Stomach (tissue), 9 donors: ENCODE data around the gene TRPV3. TPM values are rescaled to one million over a fixed set of nuclear protein-coding genes. Genes with fewer than 3 reads are reported as not detected.

Experiments used
- DNase-seq, 2 donors: peaks; one replicate each; pipeline versions ENCODE4 v3.0.0 to v3.0.0-alpha.2; 2013 to 2019
- H3K27ac ChIP-seq, 5 donors: fragments of 200-600 bp in 4 of 5; sonication (generic) in 4 of 5; one replicate each; pipeline ENCODE4 v1.5.1; 2013 to 2019; ENCODE audit warnings: mild to moderate bottlenecking in 1 of 5, moderate library complexity in 1 of 5
- H3K27me3 ChIP-seq, 3 donors: fragments of 200-600 bp; sonication (generic); one replicate each; pipeline ENCODE4 v1.5.1; 2017 to 2019; ENCODE audit warnings: mixed run types in 1 of 3
- H3K36me3 ChIP-seq, 4 donors: fragments of 200-600 bp; sonication (generic); 1 replicate in 3 of 4; 2 replicates in 1 of 4; pipeline ENCODE4 v1.5.1; 2016 to 2019
- H3K4me1 ChIP-seq, 4 donors: fragments of 200-600 bp; sonication (generic); one replicate each; pipeline ENCODE4 v1.5.1; 2016 to 2019
- H3K4me3 ChIP-seq, 4 donors: fragments of 200-600 bp; sonication (generic) in 3 of 4; one replicate each; pipeline ENCODE4 v1.5.1; 2016 to 2019; ENCODE audit warnings: mild to moderate bottlenecking in 1 of 4
- H3K9me3 ChIP-seq, 4 donors: fragments of 200-600 bp; sonication (generic); one replicate each; pipeline ENCODE4 v1.5.1; 2016 to 2019
- CTCF ChIP-seq, 7 experiments: fragments of 450-650 bp in 4 of 7; fragments of 200-600 bp in 3 of 7; sonication (generic) in 3 of 7; IDR thresholded peaks; one replicate each; pipeline ENCODE4 v1.5.1; 2016 to 2019; ENCODE audit warnings: antibody characterized with exemption in 7 of 7, control low read depth in 2 of 7, mild to moderate bottlenecking in 1 of 7
- EP300 ChIP-seq: sonication (generic); formaldehyde crosslinking; IDR thresholded peaks from one replicate; pipeline ENCODE4 v1.6.1; 2017; ENCODE audit warnings: antibody characterized with exemption
- POLR2A ChIP-seq, 4 donors: fragments of 450-650 bp; IDR thresholded peaks; one replicate each; pipeline ENCODE4 v1.6.1; 2016; ENCODE audit warnings: antibody characterized with exemption in 4 of 4, control low read depth in 2 of 4, mild to moderate bottlenecking in 1 of 4, moderate library complexity in 1 of 4
- POLR2AphosphoS5 ChIP-seq, 3 donors: sonication (generic); formaldehyde crosslinking; IDR thresholded peaks; one replicate each; pipeline ENCODE4 v1.6.1; 2016; ENCODE audit warnings: antibody characterized with exemption in 3 of 3
- WGBS, 5 donors: extraction: QIAGEN DNeasy Blood & Tissue Kit in 3 of 5; methylation state at CpG; one replicate each; pipeline versions ENCODE4 v1.1.5 to v1.1.7; 2013 to 2018; 5-methylcytosine and 5-hydroxymethylcytosine counted together
- intact Hi-C: fragments of 100-400 bp; cut with DNase I; formaldehyde crosslinking; loops from one replicate; pipeline ENCODE4 v1.15.1; 2023; ENCODE audit warnings: low total_unique reads
- polyA plus RNA-seq, 3 donors: library from polyadenylated mRNA; stranded (reverse); fragments of 200-250 nt; gene quantifications; one replicate each; pipeline ENCODE4 v1.2.3, GENCODE V29; 2013
- total RNA-seq, 5 donors: library from RNA; depleted of rRNA; stranded (reverse); fragments of >200 nt; gene quantifications; one replicate each; pipeline versions ENCODE4 v1.1.0 to v1.2.3, GENCODE V29; 2014 to 2016
- donor health status: healthy with polysubstance abuse.
- donor health status: Bipolar disorder and iron deficiency.
- donor health status: healthy.

The TRPV3 gene
- total and polyA plus RNA-seq, 8 donors, result under 0.01 to 6.7 (median 0.33) TPM; not detected in 1

GRCh38 chr17:3503285-3503684, 54.3 kb downstream of the TRPV3 start:
- TF ChIP-seq POLR2AphosphoS5 (IDR thresholded peaks at IDR 0.05) (no peak), CTCF (IDR thresholded peaks at IDR 0.05) (no peak), EP300 (no peak), POLR2A (IDR thresholded peaks at IDR 0.05) (no peak)
- Histone ChIP-seq H3K27ac (no peak overlapping the region), H3K9me3 (peaks cover 0 to 4% (median 0%) of the 10 kb centered on the region in 4 donors), H3K4me1 (no peaks in the 10 kb centered on the region), H3K36me3 (no peaks in the 10 kb centered on the region), H3K4me3 (no peak overlapping the region), H3K27me3 (no peaks in the 10 kb centered on the region)
- WGBS, 5 donors, result 56 to 77% (median 68%) methylated on average over 1 of the region's 1 CpG
- intact Hi-C loops, result no loop called here
- DNase-seq, result no peak

- DNase-seq, result no peak
- H3K27me3 ChIP-seq, result no peaks in the 10 kb centered on the region
- WGBS, 5 donors, result 66 to 85% (median 74%) methylated on average over 4 to 5 of the region's 5 CpGs
- TF ChIP-seq POLR2A (IDR thresholded peaks at IDR 0.05) (no peak), POLR2AphosphoS5 (IDR thresholded peaks at IDR 0.05) (no peak), EP300 (no peak), CTCF (IDR thresholded peaks at IDR 0.05) (no peak)
- H3K4me3 ChIP-seq, result no peak overlapping the region
- H3K27ac ChIP-seq, result no peak overlapping the region
- no peaks in the 10 kb centered on the region for H3K4me1 ChIP-seq
- H3K36me3 ChIP-seq, result no peaks in the 10 kb centered on the region
- intact Hi-C loops, result no loop called here
- peaks cover 0 to 4% (median 0%) of the 10 kb centered on the region in 4 donors for H3K9me3 ChIP-seq
Observed at GRCh38 chr17:3502466-3502865, 55.1 kb downstream of the TRPV3 start.

GRCh38 chr17:3501344-3501743, 56.3 kb downstream of the TRPV3 start:
- Histone ChIP-seq H3K9me3 (peaks cover 0 to 4% (median 0%) of the 10 kb centered on the region in 4 donors), H3K4me1 (no peaks in the 10 kb centered on the region), H3K27me3 (no peaks in the 10 kb centered on the region), H3K36me3 (no peaks in the 10 kb centered on the region), H3K27ac (no peak overlapping the region), H3K4me3 (no peak overlapping the region)
- intact Hi-C loops, result no loop called here
- TF ChIP-seq POLR2A (IDR thresholded peaks at IDR 0.05) (no peak), CTCF (IDR thresholded peaks at IDR 0.05) (no peak), EP300 (no peak), POLR2AphosphoS5 (IDR thresholded peaks at IDR 0.05) (no peak)
- no peak for DNase-seq
- WGBS, 5 donors, result 62 to 71% (median 68%) methylated on average over 5 of the region's 5 CpGs

- Histone ChIP-seq H3K36me3 (no peaks in the 10 kb centered on the region), H3K27me3 (no peaks in the 10 kb centered on the region), H3K27ac (no peak overlapping the region), H3K4me1 (no peaks in the 10 kb centered on the region), H3K4me3 (no peak overlapping the region), H3K9me3 (peaks cover 0 to 4% (median 0%) of the 10 kb centered on the region in 4 donors)
- intact Hi-C loops, result no loop called here
- WGBS, 5 donors, result 76 to 87% (median 83%) methylated on average over 7 of the region's 7 CpGs
- no peak for TF ChIP-seq CTCF (IDR thresholded peaks at IDR 0.05)
- no peak for TF ChIP-seq POLR2A (IDR thresholded peaks at IDR 0.05)
- TF ChIP-seq EP300, result no peak
- no peak for TF ChIP-seq POLR2AphosphoS5 (IDR thresholded peaks at IDR 0.05)
- no peak for DNase-seq
Observed at GRCh38 chr17:3497101-3497500, 60.5 kb downstream of the TRPV3 start.
